ENCODE data around the gene GALNT2. TPM values are rescaled to one million over a fixed set of nuclear protein-coding genes. Genes with fewer than 3 reads are reported as not detected.

Gene GALNT2
- total RNA-seq, 2 donors from 2014 or later: 56.8 to 63.2 TPM

DNA sequence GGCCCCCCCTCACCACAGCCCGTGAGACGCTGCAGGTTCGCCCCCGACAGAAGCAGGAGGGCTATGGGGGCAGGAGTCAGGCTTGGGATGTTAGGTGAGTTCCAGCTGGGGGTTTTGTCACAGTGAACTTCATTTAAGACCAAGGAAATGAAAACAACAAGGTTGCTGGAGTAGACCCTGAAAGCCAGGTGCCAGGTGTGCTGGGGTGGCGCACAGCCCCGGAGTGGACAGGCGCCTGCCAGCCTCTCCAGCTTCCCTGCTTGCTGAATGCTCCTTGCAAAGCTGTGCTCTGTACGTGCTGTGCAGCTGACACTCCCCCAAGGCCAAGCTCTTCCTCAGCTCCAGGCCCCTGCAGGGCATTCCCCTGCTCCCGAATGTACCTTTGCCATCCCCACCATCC is 256.6 kb downstream of the GALNT2 start:
- ATAC-seq: no peak
- intact Hi-C loops (cut with DNase I, micrococcal nuclease): no loop called here

DNA sequence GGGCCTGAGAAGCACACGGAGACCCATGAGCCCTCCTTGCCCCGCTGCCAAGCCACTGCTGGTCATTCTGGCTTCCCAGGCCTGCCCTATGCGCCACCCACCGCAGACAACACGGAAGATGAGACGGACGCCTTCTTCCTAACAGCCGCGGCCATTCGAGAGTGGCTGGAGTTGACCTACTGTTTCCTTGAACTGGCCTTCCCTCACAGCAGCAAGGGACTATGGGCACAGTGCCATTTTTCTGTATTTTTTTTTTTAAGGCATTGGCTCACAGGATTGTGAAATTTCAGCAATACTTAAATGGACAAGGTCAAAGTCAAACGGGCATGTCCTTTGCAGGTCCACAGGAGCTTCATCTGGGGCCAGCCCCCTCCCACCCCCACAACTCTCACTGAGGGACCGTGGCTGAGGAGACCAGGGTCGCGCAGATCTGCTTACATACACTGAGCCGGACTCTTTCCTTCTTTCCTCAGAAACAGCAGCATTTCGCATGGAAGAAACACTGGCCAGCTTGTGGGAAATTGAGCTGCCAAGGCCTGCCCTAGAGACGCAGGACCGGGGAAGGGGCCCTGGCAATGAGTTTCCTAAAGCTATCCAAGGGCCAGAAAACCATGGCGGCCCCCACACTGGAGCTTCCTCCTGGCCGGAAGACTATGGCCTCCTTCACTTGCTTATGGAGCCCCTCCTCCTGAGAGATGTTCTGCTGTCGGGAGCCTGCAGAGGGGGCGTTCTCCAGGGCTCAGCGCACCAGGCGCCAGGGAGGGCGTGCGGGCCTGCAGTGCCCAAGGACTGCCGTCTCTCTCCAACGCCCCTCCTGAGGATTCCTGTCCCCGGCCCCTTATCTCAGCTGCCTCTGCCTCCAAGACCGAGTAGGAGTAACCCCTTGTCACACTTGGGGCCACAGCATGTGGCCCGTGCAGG is 260.2 kb downstream of the GALNT2 start:
- DNase-seq: no peak
- ATAC-seq: no peak
- intact Hi-C loops (cut with DNase I, micrococcal nuclease): no loop called here

More for the DNA sequence above, 256.6 kb downstream of the GALNT2 start:
- DNase-seq: no peak

GRCh38 chr1:230327892-230328284 is 260.9 kb downstream of the GALNT2 start:
- intact Hi-C loops (cut with DNase I, micrococcal nuclease): no loop called here
- ATAC-seq (no peak), DNase-seq (no peak)

- no peak for ATAC-seq
- no peak for DNase-seq
- intact Hi-C loops (cut with DNase I, micrococcal nuclease): no loop called here
Measured at GRCh38 chr1:230328342-230329015, 261.4 kb downstream of the GALNT2 start.

DNA sequence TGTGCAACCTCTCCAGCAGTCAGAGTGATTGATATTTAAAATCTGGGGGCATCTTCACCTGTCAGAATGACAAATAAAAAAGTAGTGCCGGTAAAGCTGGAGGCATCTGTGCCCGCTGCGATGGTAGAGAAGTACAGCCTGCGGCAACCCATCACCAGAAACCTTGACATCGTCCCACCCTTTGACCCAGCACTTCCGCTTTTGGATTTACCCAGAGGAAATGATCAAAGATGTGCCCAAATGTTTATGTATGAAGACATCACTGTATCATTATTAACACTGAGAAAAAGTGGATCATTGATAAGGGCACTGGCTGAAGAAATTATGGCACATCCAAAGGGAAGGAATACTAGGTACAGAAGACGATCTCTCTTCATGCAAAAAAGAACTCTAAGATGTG is 263.1 kb downstream of the GALNT2 start:
- no peak for ATAC-seq
- intact Hi-C loops (cut with DNase I, micrococcal nuclease): no loop called here
- DNase-seq: no peak

Measured in left colon (tissue), 2 donors.